Cerebellar cortex (tissue), 1 donor: Measurements from ENCODE around the gene ACYP2.
A peak's percentile ranks its signal among the peaks of the same experiment; 100 is the strongest.

Source experiments
- DNase-seq: peaks from one replicate; pipeline ENCODE4 v3.0.0-alpha.2; 2015; ENCODE audit warnings: low spot score

Gene ACYP2

DNA sequence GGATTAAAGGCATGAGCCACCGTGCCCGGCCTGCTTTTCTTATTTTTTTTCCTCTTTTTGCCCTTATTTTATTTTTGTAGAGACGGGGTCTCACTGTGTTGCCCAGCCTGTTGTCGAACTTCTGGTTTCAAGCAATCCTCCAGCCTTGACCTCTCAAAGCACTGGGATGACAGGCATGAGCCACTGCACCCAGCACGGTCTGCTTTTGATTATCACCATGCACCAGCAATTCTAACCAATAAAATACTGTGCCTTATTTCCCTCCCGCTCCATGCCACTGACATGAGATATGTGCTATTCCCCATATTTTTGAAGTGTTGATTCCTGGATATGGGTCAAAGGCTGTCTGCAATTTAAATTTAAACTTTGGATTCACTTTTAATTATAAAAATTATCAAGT, 42.9 kb downstream of the ACYP2 start:
- DNase-seq = no peak

GRCh38 chr2:54161660-54162424, 46.4 kb downstream of the ACYP2 start:
- no peak for DNase-seq

DNA sequence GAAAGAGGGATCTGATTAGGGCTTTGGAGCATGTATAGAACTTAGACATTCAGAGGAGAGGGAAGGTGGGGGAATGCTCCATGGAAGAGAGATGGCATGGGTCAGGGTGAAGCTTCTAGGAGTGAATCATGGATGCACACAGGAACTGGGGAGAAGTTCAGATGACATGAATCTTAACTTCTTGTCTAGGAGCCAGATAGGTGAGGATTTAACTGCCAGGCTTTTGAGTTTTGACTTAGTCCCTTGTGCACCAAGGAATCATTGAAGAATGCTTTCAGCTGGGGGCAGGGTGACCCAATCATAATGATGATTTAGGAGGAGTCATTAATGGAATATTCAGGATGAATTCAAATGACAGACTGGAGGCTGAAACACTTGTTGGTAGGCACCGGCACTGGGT, 48.7 kb downstream of the ACYP2 start:
- no peak for DNase-seq

GRCh38 chr2:54166121-54166773, 50.8 kb downstream of the ACYP2 start:
- no peak for DNase-seq

GRCh38 chr2:54176577-54176976, 61.2 kb downstream of the ACYP2 start:
- peak; percentile 57 for DNase-seq

DNA sequence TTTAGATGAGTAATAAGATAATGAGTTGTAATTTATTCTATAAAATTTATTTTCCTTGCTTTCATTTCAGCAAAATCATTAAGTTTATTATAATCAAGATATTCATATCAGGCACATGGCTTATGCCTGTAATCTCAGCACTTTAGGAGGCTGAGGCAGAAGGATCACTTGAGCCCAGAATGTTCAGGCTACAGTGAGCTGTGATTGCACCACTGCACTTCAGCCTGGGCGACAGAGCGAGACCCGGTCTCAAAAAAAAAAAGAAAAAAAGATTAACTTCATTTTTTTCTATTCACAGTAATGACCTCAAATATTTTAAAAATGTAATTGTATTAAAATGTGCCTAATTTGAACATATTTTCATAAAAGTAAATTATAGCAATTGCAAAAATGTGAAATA, 67.9 kb downstream of the ACYP2 start:
- no peak for DNase-seq

GRCh38 chr2:54183972-54184371, 68.6 kb downstream of the ACYP2 start:
- DNase-seq = no peak

DNA sequence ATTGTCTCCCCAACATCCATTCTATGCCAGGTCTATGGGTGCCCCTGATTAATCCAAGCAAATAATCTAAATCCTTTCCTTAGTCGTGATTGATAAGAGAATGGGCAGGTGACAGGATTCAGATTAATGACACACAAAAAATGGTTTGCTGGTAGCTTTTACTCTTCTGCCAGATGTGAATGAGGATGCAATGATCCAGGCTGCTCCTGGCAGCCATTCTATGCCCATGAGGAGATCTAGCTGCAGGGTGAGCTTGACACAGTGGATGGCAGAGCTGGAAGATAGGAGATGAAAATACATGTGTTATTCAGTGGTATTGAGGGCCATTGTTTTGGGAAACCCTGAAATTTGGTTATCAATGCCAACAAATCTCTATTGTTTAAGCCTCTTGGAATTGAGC, 69.7 kb downstream of the ACYP2 start:
- DNase-seq = no peak

GRCh38 chr2:54187331-54187730, 71.9 kb downstream of the ACYP2 start:
- DNase-seq = no peak

GRCh38 chr2:54189539-54189938, 74.1 kb downstream of the ACYP2 start:
- DNase-seq = no peak

DNA sequence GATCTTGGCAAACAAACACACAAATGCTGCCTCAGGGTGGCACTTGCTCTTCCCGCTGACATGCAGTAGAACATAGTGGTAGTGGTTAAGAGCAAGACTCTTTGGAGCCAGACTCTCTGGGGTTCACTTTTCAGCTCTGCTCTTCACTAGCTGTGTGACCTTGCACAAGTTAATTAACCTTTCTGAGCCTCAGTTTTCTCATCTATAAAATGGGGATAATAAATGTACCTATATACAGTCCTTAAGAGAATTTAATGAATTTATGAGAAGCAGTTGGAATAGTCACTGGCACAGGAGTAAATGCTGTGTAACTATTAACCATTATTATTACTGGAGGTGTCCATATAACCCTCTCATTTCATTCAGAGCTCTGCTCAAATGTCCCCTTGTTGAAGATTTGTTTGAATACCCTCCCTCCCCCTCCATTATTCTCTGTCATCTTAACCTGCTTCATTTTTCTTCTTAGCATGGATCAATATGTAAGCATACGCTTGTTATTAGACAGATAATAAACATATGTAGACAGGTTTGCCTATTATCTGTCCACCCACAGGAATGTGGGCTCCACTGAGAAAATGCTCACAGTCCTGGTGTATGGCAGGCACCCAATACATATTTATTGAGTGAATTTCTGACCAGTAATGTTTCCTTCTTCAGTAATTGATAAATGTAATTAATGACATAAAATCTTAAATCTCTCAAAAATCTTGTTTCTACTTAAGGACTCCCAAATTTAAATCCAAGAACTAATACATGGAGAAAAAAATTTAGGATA, 76.1 kb downstream of the ACYP2 start:
- DNase-seq = no peak

DNA sequence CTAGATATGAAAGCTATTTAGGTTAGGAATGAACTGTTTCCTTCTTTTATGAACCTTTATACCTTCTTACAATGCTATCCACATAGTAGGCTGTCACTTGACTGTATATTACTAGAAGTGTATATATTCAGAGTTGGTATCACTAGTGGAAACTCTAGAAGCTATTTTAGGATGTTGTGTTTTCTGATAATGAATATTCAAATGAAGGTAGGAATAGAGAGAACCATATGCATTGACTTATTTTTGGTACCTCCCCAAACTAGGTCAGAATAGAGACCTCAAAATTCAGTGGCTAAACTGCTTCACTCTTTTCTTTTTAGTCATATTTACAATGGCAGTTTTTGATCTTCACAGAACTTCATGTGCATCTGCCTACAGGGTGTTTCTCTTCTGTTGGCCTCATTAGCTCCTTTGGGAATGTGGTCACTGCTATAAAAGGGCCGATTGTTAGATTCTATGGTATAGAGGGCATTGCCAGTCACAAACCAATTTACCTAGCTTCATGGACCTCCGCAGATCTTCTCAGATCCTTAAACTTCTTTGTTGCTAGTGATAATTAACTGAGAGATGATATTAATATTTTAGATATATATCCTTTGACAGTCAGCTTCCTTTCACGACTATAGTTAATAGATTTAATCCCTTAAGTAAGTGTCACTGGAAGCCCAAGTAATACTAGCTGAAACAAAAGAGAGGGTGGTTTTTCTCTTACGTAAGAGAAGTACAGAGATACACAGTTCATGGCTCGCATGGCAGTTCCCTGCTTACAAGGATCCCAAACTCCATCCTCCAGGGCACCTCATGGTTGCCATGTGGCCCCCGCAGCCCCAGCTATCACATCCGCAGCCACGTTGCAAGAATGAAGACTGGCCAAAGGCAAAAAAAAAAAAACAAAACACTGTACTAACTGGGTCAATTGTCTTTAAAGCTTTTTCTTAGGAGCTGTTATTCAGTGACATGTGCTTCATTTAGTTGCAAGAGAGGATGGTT, 79.6 kb downstream of the ACYP2 start:
- DNase-seq = no peak

GRCh38 chr2:54196646-54197045, 81.2 kb downstream of the ACYP2 start:
- DNase-seq = no peak

GRCh38 chr2:54204476-54204875, 89.1 kb downstream of the ACYP2 start:
- no peak for DNase-seq

- peak; percentile 22 for DNase-seq
These were observed 91.2 kb downstream of the ACYP2 start for GRCh38 chr2:54206596-54206995.

GRCh38 chr2:54207666-54208195, 92.3 kb downstream of the ACYP2 start:
- DNase-seq = no peak

DNA sequence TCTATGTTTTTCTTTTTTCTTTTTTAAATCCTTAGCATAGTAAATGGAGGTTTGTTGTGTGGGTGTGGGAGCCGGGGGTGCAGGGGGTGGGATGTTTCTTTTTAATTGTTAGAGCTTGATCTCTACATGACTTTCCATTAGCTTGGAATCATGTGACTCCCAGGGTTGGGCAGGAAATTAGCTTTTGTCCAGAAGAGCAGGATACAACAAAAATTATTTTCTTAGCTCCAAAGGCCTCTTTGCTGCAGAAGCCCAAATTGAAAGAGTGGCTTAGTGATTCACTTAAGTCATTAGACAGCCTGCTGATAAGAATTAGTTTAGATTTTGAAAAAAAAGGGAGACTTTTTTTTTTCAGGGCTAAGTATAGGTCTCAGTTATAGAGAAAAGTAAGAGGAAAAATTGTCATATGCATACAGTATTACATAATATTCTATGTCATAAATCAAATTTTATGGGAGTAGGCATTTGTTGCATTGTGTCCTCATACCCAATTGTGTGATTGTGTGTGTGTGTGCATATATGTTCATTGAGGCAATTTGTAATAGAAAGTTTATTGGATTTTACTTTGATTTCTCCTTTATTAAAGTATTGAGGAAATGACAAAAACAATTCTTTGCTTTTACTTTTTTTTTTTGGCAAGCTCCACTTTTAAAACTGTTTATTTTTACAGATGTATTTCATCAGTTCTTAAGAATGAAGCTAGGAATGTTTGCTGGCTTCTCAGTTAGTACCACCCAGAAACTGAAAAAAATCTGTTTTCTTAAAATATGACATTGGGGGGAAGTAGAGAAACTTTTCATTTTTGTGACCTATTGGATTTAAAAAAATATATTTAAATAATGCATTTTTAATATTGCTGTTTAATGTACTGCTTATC, 93.2 kb downstream of the ACYP2 start:
- no peak for DNase-seq

DNA sequence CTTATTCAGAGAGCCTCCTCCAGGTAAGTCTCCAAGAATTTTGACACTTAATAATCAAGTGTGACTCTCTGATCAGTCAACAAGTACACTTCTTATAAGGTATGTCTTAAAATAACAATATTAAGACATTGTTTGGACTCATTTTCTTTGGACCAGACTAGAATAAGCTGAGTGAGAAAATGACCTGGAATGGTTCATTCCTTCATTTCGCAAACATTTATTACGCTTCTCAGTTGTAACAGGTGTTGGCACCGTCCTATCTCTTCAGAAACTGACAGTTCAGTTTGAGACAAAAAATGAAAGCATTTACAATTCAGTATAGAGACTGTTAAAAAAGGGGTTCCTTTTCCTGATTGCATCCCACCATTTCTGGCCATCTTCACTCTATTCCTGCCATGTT, 94.0 kb downstream of the ACYP2 start:
- DNase-seq = no peak

GRCh38 chr2:54212456-54212855, 97.0 kb downstream of the ACYP2 start:
- no peak for DNase-seq

DNA sequence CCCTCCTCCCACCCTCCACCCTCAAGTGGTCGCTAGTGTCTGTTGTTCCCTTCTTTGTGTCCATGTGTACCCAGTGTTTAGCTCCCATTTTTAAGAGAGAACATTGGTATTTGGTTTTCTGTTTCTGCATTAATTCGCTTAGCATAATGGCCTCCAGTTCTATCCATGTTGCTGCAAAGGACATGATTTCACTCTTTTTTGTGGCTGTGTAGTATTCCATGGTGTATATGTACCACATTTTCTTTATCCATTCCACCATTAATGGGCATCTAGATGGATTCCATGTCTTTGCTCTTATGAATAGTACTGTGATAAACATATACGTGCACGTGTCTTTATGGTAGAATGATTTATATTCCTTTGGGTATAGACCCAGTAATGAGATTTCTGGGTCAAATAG, 97.7 kb downstream of the ACYP2 start:
- no peak for DNase-seq

DNA sequence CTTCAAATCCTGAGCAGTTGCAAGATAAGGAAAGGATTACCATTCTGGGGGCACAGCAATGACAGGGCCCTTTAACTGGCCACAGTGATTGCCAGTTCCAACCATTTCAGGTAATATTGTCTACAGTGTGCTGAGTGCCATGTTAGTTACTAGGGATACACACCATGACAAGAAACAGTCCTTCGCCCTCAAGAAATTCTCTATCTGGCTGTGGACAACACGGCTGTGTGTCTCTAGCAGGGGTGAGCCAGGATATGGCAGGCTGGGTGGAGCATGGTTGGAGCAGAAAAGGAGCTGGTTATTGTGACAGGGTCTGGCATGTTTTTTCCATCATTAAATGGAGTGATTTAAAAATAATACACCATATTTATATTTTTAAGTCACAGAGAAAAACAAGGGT, 109.6 kb downstream of the ACYP2 start:
- DNase-seq = no peak
